Measurements from ENCODE around the gene KCNA2. TPM values are rescaled to one million over a fixed set of nuclear protein-coding genes. Genes with fewer than 3 reads are reported as not detected.

Gene KCNA2
- total RNA-seq, 4 donors from 2014 or later, result 2.9 to 6.8 (median 3.5) TPM

- H3K36me3 ChIP-seq, result no peaks in the 10 kb centered on the region
- H3K4me1 ChIP-seq, result peaks cover 9 to 18% of the 10 kb centered on the region in 2 donors
- no peak for TF ChIP-seq POLR2A (IDR thresholded peaks at IDR 0.05)
- no peak for TF ChIP-seq CTCF (IDR thresholded peaks at IDR 0.05)
- DNase-seq, result no peak
- intact Hi-C loops (cut with DNase I), result no loop called here
- WGBS, 2 donors, result 66 to 69% methylated on average over 5 of the region's 5 CpGs
- no peak overlapping the region for H3K27ac ChIP-seq
- H3K27me3 ChIP-seq, result no peaks in the 10 kb centered on the region
- H3K4me3 ChIP-seq (replicated peaks in 1 of 3), result no peak overlapping the region
- H3K9me3 ChIP-seq, result no peaks in the 10 kb centered on the region
Observed at GRCh38 chr1:110593902-110594301, 12.3 kb downstream of the KCNA2 start.

DNA sequence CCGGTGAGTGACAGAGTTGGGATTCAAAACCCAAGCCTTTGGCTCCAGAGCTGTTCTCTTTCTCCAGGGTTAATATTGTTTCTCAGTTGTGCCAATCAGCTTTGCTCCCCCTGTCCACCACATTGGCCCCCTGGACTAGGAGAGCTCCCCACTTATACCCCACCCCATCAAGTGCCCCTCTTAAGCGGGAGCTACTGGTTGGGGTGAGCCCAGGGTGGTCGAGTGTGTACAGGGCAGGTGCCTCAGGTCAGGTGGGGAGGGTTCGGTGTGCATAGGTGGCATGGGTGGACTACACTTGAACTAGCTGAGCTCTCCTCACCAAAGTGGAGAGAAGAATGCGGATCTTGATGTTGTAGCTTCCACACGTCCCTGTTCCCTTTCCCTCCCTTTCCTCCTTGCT is 14.2 kb downstream of the KCNA2 start:
- intact Hi-C loops (cut with DNase I), result no loop called here
- H3K9me3 ChIP-seq, result no peaks in the 10 kb centered on the region
- no peaks in the 10 kb centered on the region for H3K36me3 ChIP-seq
- DNase-seq, result no peak
- H3K4me3 ChIP-seq (replicated peaks in 1 of 3), result no peak overlapping the region
- TF ChIP-seq CTCF (IDR thresholded peaks at IDR 0.05) (no peak), POLR2A (IDR thresholded peaks at IDR 0.05) (no peak)
- 76 to 80% methylated on average over 6 of the region's 6 CpGs for WGBS, 2 donors
- no peaks in the 10 kb centered on the region for H3K27me3 ChIP-seq
- H3K27ac ChIP-seq, result no peak overlapping the region
- H3K4me1 ChIP-seq, result peaks cover 9 to 18% of the 10 kb centered on the region in 2 donors

- Histone ChIP-seq H3K4me1 (no peaks in the 10 kb centered on the region), H3K27ac (no peak overlapping the region), H3K36me3 (no peaks in the 10 kb centered on the region), H3K27me3 (no peaks in the 10 kb centered on the region), H3K4me3 (replicated peaks in 1 of 3) (no peak overlapping the region), H3K9me3 (no peaks in the 10 kb centered on the region)
- 84 to 87% methylated on average over 3 of the region's 3 CpGs for WGBS, 2 donors
- no peak for DNase-seq
- intact Hi-C loops (cut with DNase I), result no loop called here
- no peak for TF ChIP-seq POLR2A (IDR thresholded peaks at IDR 0.05)
- no peak for TF ChIP-seq CTCF (IDR thresholded peaks at IDR 0.05)
Observed at GRCh38 chr1:110588991-110589390, 17.2 kb downstream of the KCNA2 start.

- Histone ChIP-seq H3K27ac (no peak overlapping the region), H3K27me3 (no peaks in the 10 kb centered on the region), H3K4me1 (no peaks in the 10 kb centered on the region), H3K36me3 (no peaks in the 10 kb centered on the region), H3K4me3 (replicated peaks in 1 of 3) (no peak overlapping the region), H3K9me3 (no peaks in the 10 kb centered on the region)
- DNase-seq, result no peak
- TF ChIP-seq POLR2A (IDR thresholded peaks at IDR 0.05) (no peak), CTCF (IDR thresholded peaks at IDR 0.05) (no peak)
- WGBS, 2 donors, result 69 to 84% methylated on average over 1 of the region's 1 CpG
- intact Hi-C loops (cut with DNase I), result no loop called here
Observed at GRCh38 chr1:110588486-110588885, 17.7 kb downstream of the KCNA2 start.

DNA sequence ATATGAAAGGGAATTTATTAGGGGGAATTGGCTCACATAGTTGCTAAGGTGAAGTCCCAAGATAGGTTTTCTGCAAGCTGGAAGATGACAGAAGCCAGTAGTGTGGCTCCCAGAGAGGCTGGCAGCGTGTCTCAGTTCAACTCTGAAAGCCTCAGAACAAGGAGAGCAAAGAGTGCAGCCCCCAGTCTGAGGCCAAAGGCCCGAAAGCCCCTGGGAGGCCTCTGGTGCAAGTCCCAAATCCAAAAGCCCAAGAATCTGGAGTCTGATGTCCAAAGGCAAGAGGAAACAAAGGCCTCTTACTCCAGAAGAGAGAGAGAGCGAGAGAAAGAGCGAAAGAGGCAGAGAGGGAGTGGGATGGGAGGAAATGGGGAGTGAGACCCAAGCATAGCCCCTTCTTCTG is 18.3 kb downstream of the KCNA2 start:
- intact Hi-C loops (cut with DNase I), result no loop called here
- H3K27ac ChIP-seq, result no peak overlapping the region
- 84 to 92% methylated on average over 4 of the region's 4 CpGs for WGBS, 2 donors
- TF ChIP-seq CTCF (IDR thresholded peaks at IDR 0.05), result no peak
- no peak for TF ChIP-seq POLR2A (IDR thresholded peaks at IDR 0.05)
- H3K4me3 ChIP-seq (replicated peaks in 1 of 3), result no peak overlapping the region
- DNase-seq, result no peak
- no peaks in the 10 kb centered on the region for H3K27me3 ChIP-seq
- H3K36me3 ChIP-seq, result no peaks in the 10 kb centered on the region
- H3K4me1 ChIP-seq, result no peaks in the 10 kb centered on the region
- no peaks in the 10 kb centered on the region for H3K9me3 ChIP-seq
